IMR-90 (cell line): ENCODE data around the gene WDR81. TPM values are rescaled to one million over a fixed set of nuclear protein-coding genes. Genes with fewer than 3 reads are reported as not detected.

Source experiments
- ATAC-seq: fragments of 200-7000 bp; cut with Tn5 transposase; 2 replicates; pipeline ENCODE4 v1.9.1; 2020; ENCODE audit warnings: low read depth, mild to moderate bottlenecking, moderate library complexity
- BruUV-seq: library from RNA; stranded (reverse); fragments of 400-500 nt; replicated peaks from 2 replicates; lab custom pipeline; 2021; lab: Mats Ljungman, UMichigan
- CTCF ChIA-PET: fragments of 300-600 bp; formaldehyde crosslinking; extraction: SDS; loops from one replicate; lab custom pipeline; 2021; ENCODE audit warnings: antibody characterized with exemption; lab: Yijun Ruan, JAX
- POLR2A ChIA-PET: fragments of 300-600 bp; sonication (Branson Sonifier 250); formaldehyde crosslinking; loops from one replicate; lab custom pipeline; 2022; ENCODE audit warnings: antibody characterized with exemption; ENCODE audit not compliant: unreplicated experiment; lab: Charles Lee
- DNase-seq: peaks from one replicate; pipeline ENCODE4 v3.0.0; 2013
- H2AFZ ChIP-seq: replicated peaks from 2 replicates; pipeline ENCODE3; 2013; ENCODE audit warnings: low read length, mild to moderate bottlenecking; ENCODE audit not compliant: poor library complexity
- H2AK5ac ChIP-seq: 2 replicates; pipeline ENCODE4 v1.6.1; 2013; ENCODE audit warnings: low read depth, low read length, inconsistent platforms
- H2AK9ac ChIP-seq: replicated peaks from 2 replicates; pipeline ENCODE3; 2013; ENCODE audit warnings: mild to moderate bottlenecking, low read depth, low read length, moderate library complexity; ENCODE audit not compliant: poor library complexity
- H2BK120ac ChIP-seq: 2 replicates; pipeline ENCODE4 v1.6.1; 2013; ENCODE audit warnings: low read depth, low read length, inconsistent platforms
- H2BK15ac ChIP-seq: 3 replicates; pipeline ENCODE4 v1.6.1; 2013; ENCODE audit warnings: low read depth, low read length, inconsistent platforms
- H2BK20ac ChIP-seq: 2 replicates; pipeline ENCODE4 v1.6.1; 2013; ENCODE audit warnings: low read depth, mild to moderate bottlenecking, inconsistent platforms, low read length, moderate library complexity
- H2BK5ac ChIP-seq: 2 replicates; pipeline ENCODE4 v1.6.1; 2013; ENCODE audit warnings: mild to moderate bottlenecking, low read depth, low read length, inconsistent platforms; ENCODE audit not compliant: poor library complexity, severe bottlenecking
- H3K14ac ChIP-seq: replicated peaks from 2 replicates; pipeline ENCODE4 v1.6.1; 2013; ENCODE audit warnings: low read depth, low read length, inconsistent platforms
- H3K18ac ChIP-seq: 2 replicates; pipeline ENCODE4 v1.6.1; 2013; ENCODE audit warnings: low read depth, low read length, control low read depth
- H3K23ac ChIP-seq: 2 replicates; pipeline ENCODE4 v1.6.1; 2013; ENCODE audit warnings: low read depth, low read length, inconsistent platforms
- H3K27ac ChIP-seq: 2 replicates; pipeline ENCODE4 v1.5.1; 2013; ENCODE audit warnings: mild to moderate bottlenecking, control low read depth, low read length; ENCODE audit not compliant: insufficient read depth
- H3K27me3 ChIP-seq: 2 replicates; pipeline ENCODE4 v1.6.1; 2013; ENCODE audit warnings: low read length; ENCODE audit not compliant: control insufficient read depth, insufficient read depth
- H3K36me3 ChIP-seq: 2 replicates; pipeline ENCODE4 v1.6.1; 2013; ENCODE audit warnings: low read length, mixed read lengths; ENCODE audit not compliant: control insufficient read depth, insufficient read depth
- H3K4ac ChIP-seq: 2 replicates; pipeline ENCODE4 v1.6.1; 2013; ENCODE audit warnings: low read depth, low read length, inconsistent platforms
- H3K4me1 ChIP-seq: 2 replicates; pipeline ENCODE4 v1.6.1; 2013; ENCODE audit warnings: low read length, mixed read lengths; ENCODE audit not compliant: control insufficient read depth, insufficient read depth
- H3K4me2 ChIP-seq: 2 replicates; pipeline ENCODE4 v1.6.1; 2013; ENCODE audit warnings: low read depth, mild to moderate bottlenecking, control low read depth, low read length, moderate library complexity
- H3K4me3 ChIP-seq: 2 replicates; pipeline ENCODE4 v1.5.1; 2013; ENCODE audit warnings: low read depth, mild to moderate bottlenecking, control low read depth, low read length, moderate library complexity; ENCODE audit not compliant: insufficient read depth
- H3K56ac ChIP-seq: 2 replicates; pipeline ENCODE4 v1.6.1; 2013; ENCODE audit warnings: low read length, inconsistent platforms; ENCODE audit not compliant: insufficient read depth; ENCODE audit errors: extremely low read depth
- H3K79me1 ChIP-seq, 2 experiments: 2 replicates each; pipeline ENCODE4 v1.6.1; 2013; ENCODE audit warnings: low read length in 2 of 2, inconsistent platforms in 1 of 2, low read depth in 1 of 2
- H3K9ac ChIP-seq: 2 replicates; pipeline ENCODE4 v1.6.1; 2013; ENCODE audit warnings: low read depth, low read length, control low read depth
- H3K9me1 ChIP-seq: 2 replicates; pipeline ENCODE4 v1.6.1; 2013; ENCODE audit warnings: low read length, inconsistent platforms; ENCODE audit not compliant: insufficient read depth
- H3K9me3 ChIP-seq: 2 replicates; pipeline ENCODE4 v1.6.1; 2013; ENCODE audit warnings: low read length; ENCODE audit not compliant: control insufficient read depth, insufficient read depth
- H4K20me1 ChIP-seq: 2 replicates; pipeline ENCODE4 v1.6.1; 2013; ENCODE audit warnings: low read length, inconsistent platforms; ENCODE audit not compliant: insufficient read depth
- H4K5ac ChIP-seq: 2 replicates; pipeline ENCODE4 v1.6.1; 2013; ENCODE audit warnings: mild to moderate bottlenecking, low read depth, low read length, control low read depth
- H4K8ac ChIP-seq, 2 experiments: 2 replicates each; pipeline ENCODE4 v1.6.1; 2013; ENCODE audit warnings: low read depth in 2 of 2, low read length in 2 of 2, control low read depth in 1 of 2, inconsistent platforms in 1 of 2
- H4K91ac ChIP-seq: 2 replicates; pipeline ENCODE4 v1.6.1; 2013; ENCODE audit warnings: low read depth, low read length, inconsistent platforms; ENCODE audit not compliant: insufficient read depth
- CTCF ChIP-seq: conservative IDR thresholded peaks from 2 replicates; pipeline ENCODE4 v1.5.1; 2012; ENCODE audit warnings: mild to moderate bottlenecking, low read depth, low read length, improper control_type of control experiment
- MAFK ChIP-seq: IDR thresholded peaks from 2 replicates; pipeline ENCODE4 v1.6.1; 2012; ENCODE audit warnings: low read depth, low read length, improper control_type of control experiment
- POLR2A ChIP-seq: IDR thresholded peaks from 2 replicates; pipeline ENCODE4 v1.6.1; 2012; ENCODE audit warnings: mild to moderate bottlenecking, low read depth, low read length
- RAD21 ChIP-seq: IDR thresholded peaks from 2 replicates; pipeline ENCODE4 v1.6.1; 2012; ENCODE audit warnings: low read length, improper control_type of control experiment
- RCOR1 ChIP-seq: IDR thresholded peaks from 2 replicates; pipeline ENCODE4 v1.6.1; 2012; ENCODE audit warnings: mild to moderate bottlenecking, low read length, improper control_type of control experiment; ENCODE audit not compliant: insufficient replicate concordance
- SMC3 ChIP-seq: fragments of 150-350 bp; IDR thresholded peaks from 2 replicates; pipeline ENCODE4 v1.6.1; 2016; ENCODE audit warnings: low read depth, mild to moderate bottlenecking, antibody characterized with exemption, low read length, moderate library complexity
- USF2 ChIP-seq: fragments of 150-350 bp; IDR thresholded peaks from 2 replicates; pipeline ENCODE4 v1.6.1; 2017; ENCODE audit warnings: mild to moderate bottlenecking, antibody characterized with exemption, low read length, low read depth
- WGBS, 2 experiments: methylation state at CpG; one replicate each; pipeline versions ENCODE4 v1.1.5 to v1.1.7; 2013; ENCODE audit warnings: missing lambda C conversion rate in 2 of 2; ENCODE audit not compliant: insufficient read length in 1 of 2; ENCODE audit errors: extremely low coverage in 2 of 2; 5-methylcytosine and 5-hydroxymethylcytosine counted together
- dilution Hi-C: fragments of 300-500 bp; cut with HindIII; formaldehyde crosslinking; loops from one replicate; pipeline ENCODE4 v1.14.3; 2018; ENCODE audit warnings: low sequenced_read_pairs; ENCODE audit not compliant: unreplicated experiment
- in situ Hi-C: fragments of 300-500 bp; cut with MboI; formaldehyde crosslinking; loops from 3 replicates; pipeline ENCODE4 v1.14.3; 2019; ENCODE audit warnings: low sequenced_read_pairs, inconsistent platforms, mixed read lengths
- intact Hi-C: fragments of 100-400 bp; cut with micrococcal nuclease; formaldehyde crosslinking; loops from 2 replicates; pipeline ENCODE4 v1.10.0; 2022
- polyA plus RNA-seq, 3 experiments: library from polyadenylated mRNA; depleted of rRNA; stranded (reverse); fragments of >200 nt; gene quantifications; 2 replicates each; pipeline ENCODE4 v1.2.3, GENCODE V29; 2012; ENCODE audit warnings: low replicate concordance in 1 of 3
- total RNA-seq: library from RNA; depleted of rRNA; stranded (reverse); fragments of >200 nt; gene quantifications from 2 replicates; pipeline ENCODE4 v1.2.3, GENCODE V29; 2012

The WDR81 gene
- total and polyA plus RNA-seq, 2 of the 4 experiments (the other 2 are of a cell fraction) = 3.0 to 8.4 TPM

GRCh38 chr17:1754430-1755112, 30.1 kb downstream of the WDR81 start:
- ATAC-seq (no peak), DNase-seq (no peak)
- H3K14ac ChIP-seq = no peak overlapping the region
- no peak overlapping the region for H3K27ac ChIP-seq
- dilution Hi-C loops = no loop called here
- H2BK120ac ChIP-seq = no peak overlapping the region
- no peak overlapping the region for H3K4ac ChIP-seq
- no peak overlapping the region for H2BK15ac ChIP-seq
- no peak overlapping the region for H4K91ac ChIP-seq
- in situ Hi-C loops = no loop called here
- intact Hi-C loops = no loop called here
- no peak overlapping the region for H2AK9ac ChIP-seq
- no peak overlapping the region for H2BK20ac ChIP-seq
- no peak overlapping the region for H2AK5ac ChIP-seq
- ChIA-PET CTCF (interaction anchor here (0.6 kb wide), 1 partner anchor 469 kb away, joined by 5 read pairs; no protein-coding TSS in a partner anchor), POLR2A (no interaction called here)
- peak overlapping the region; percentile 51 for H2AFZ ChIP-seq
- H2BK5ac ChIP-seq = no peak overlapping the region
- no peak overlapping the region for H3K4me2 ChIP-seq
- WGBS, 2 experiments = 56% methylated on average over 3 of the region's 25 CpGs; no CpG with 5 or more reads in 1 of the 2 experiments
- no peak overlapping the region for H3K9ac ChIP-seq
- no peak overlapping the region for H3K18ac ChIP-seq
- H3K36me3 ChIP-seq = no peaks in the 10 kb centered on the region
- H3K4me3 ChIP-seq = no peak overlapping the region
- TF ChIP-seq POLR2A = no peak
- TF ChIP-seq CTCF = no peak
- TF ChIP-seq USF2 = no peak
- TF ChIP-seq SMC3 = no peak
- TF ChIP-seq RAD21 = no peak
- TF ChIP-seq RCOR1 = no peak
- no peak for TF ChIP-seq MAFK
- H3K27me3 ChIP-seq = peaks cover 2% of the 10 kb centered on the region; the same call in 1 of the 2 replicates
- no peak overlapping the region for H3K23ac ChIP-seq
- BruUV-seq = no TSS peak
- no peaks in the 10 kb centered on the region for H3K4me1 ChIP-seq
- H4K20me1 ChIP-seq = no peaks in the 10 kb centered on the region
- no peaks in the 10 kb centered on the region for H3K9me3 ChIP-seq
- H4K5ac ChIP-seq = no peak overlapping the region
- H3K56ac ChIP-seq = no peak overlapping the region
- H3K9me1 ChIP-seq = no peaks in the 10 kb centered on the region
- no peak overlapping the region for H4K8ac ChIP-seq
- no peaks in the 10 kb centered on the region for H3K79me1 ChIP-seq
